ENCODE results near the gene SLC6A18.

DNA sequence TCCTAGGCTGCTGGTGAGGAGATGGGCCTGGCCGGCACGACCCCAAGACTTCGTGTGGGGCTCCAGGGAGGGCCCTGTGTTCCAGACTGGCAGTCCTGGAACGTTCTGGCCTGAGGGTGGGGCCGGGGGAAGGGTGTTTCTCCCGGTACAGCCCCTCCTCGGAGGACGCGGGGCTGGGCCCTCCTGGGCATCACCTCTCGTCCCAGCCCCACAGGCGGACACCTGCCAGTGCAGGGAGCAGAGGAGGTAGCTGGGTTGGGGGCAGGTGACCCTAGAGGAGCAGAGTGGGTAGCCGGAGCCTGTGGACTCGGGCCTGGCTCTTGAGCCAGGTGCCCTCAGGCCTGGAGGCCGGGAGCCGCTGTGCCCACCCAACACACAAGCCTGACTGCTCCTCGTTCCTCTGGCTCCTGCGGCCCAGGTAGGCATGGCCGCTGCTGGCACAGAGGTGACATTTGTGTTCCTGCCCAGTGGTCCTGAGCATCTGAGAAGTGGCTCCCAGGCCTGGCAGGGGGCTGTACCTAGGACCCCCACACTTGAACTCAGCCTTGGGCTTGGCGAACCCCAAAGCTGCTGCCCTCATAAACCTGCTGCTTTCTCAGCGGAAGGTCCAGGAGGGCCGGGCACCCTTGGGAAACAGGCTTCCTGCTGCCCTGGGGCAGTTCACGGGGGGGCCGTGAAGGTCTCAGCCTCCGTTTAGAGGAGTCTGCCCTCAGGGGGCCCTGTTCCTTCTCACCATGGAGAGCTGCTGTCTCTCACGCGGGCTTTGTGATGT is 23.0 kb upstream of the SLC6A18 start:
- TF ChIP-seq, protein P1, sequence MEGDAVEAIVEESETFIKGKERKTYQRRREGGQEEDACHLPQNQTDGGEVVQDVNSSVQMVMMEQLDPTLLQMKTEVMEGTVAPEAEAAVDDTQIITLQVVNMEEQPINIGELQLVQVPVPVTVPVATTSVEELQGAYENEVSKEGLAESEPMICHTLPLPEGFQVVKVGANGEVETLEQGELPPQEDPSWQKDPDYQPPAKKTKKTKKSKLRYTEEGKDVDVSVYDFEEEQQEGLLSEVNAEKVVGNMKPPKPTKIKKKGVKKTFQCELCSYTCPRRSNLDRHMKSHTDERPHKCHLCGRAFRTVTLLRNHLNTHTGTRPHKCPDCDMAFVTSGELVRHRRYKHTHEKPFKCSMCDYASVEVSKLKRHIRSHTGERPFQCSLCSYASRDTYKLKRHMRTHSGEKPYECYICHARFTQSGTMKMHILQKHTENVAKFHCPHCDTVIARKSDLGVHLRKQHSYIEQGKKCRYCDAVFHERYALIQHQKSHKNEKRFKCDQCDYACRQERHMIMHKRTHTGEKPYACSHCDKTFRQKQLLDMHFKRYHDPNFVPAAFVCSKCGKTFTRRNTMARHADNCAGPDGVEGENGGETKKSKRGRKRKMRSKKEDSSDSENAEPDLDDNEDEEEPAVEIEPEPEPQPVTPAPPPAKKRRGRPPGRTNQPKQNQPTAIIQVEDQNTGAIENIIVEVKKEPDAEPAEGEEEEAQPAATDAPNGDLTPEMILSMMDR (IDR thresholded peaks at IDR 0.05): no peak
- no peak for TF ChIP-seq POLR2A (IDR thresholded peaks at IDR 0.05)

Measured in esophagus squamous epithelium (tissue), 4 donors.